HG02588 (cell line): ENCODE data around the gene CERK.
"Not testable (repeated sequence)": the region's sequence is repeated elsewhere in the genome, so short reads cannot be mapped to it uniquely, and the experiment has no call there.

Experiments used
- ATAC-seq: cut with Tn5 transposase; IDR thresholded peaks from one replicate; pipeline ENCODE4 v1.9.1; 2021; ENCODE audit warnings: mild to moderate bottlenecking, moderate library complexity; ENCODE audit not compliant: unreplicated experiment

Gene CERK

DNA sequence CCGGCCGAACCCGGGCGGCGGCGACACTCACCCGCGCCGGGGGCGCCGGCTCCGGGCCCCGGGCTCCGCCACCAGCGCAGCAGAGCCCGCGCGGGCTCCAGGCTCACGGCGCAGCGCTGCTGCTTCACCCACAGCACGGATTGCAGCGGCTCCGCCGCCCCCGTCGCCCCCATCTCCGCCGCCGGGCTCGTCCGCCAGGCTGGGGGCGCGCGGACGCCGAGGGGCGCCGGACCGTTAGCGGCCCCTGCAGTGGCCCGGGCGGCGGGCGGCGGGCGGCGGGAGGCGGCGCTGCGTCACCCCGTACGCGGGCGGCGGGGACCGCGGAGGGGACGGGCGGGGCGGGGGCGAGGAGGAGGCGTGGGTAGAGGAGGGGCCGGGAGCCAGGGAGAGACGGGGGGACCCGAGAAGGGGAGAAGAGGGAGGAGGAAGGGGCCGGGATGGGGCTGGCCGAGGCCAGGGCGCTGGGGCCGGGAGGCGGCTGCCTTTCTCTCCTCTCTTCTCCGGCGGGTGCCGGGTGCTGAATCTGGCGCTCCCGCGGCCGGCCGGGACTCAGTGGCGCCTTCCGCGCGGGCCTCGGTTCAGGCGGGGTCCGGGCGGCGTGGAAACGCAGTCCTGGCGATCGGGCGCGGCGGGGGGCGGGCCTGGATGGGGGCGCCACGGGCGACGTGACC, at the start of gene CERK:
Gene CERK, minus strand, starts transcription at position 277 of the 671 bp plus-strand sequence. Its CDS starts 104 bp downstream, at position 173.
- peak; percentile 60 for ATAC-seq

- no peak for ATAC-seq
Observed at GRCh38 chr22:46783721-46784120, 45.7 kb upstream of the CERK start.

- ATAC-seq = not testable (repeated sequence)
Observed at GRCh38 chr22:46782200-46782599, 44.1 kb upstream of the CERK start.

- ATAC-seq = no peak
Observed at GRCh38 chr22:46781291-46781690, 43.2 kb upstream of the CERK start.

- no peak for ATAC-seq
Observed at GRCh38 chr22:46780453-46780852, 42.4 kb upstream of the CERK start.

- no peak for ATAC-seq
Observed at GRCh38 chr22:46779651-46780050, 41.6 kb upstream of the CERK start.

DNA sequence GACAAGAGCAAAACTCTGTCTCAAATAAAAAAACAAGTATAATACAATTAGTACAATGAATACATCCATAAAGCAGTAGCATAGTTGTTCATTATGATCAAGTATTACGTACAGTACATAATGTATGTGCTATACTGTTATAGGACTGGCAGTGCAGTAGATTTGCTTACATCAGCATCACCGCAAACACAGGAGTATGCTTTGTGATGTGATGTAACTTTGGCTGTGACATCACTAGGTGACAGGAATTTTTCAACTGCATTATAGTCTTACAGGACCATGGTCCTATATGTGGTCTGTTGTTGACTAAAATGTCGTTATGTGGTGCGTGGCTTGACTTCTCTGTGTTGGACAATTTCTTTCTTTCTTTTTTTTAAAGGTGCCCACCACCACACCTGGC, 41.0 kb upstream of the CERK start:
- no peak for ATAC-seq

DNA sequence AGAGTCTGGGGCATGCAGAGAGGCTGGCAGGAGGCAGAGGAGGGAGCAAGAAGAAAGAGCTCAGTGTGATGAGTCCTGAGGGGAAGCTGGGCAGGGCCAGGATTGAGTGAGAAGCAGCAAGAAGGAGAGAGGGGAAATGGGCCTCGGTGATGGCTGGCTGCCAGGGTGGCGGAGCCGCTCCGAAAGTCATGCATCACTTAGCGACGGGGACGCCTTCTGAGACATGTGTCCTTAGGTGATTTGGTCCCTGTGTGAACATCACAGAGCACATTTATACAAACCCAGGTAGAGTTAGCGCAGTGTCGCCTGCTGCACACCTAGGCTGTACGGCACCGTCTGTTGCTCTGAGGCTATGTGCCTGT, 39.5 kb upstream of the CERK start:
- ATAC-seq = no peak

- no peak for ATAC-seq
Observed at GRCh38 chr22:46776876-46777608, 39.0 kb upstream of the CERK start.

- no peak for ATAC-seq
Observed at GRCh38 chr22:46775850-46776826, 38.1 kb upstream of the CERK start.

GRCh38 chr22:46774980-46775849, 37.2 kb upstream of the CERK start:
- no peak for ATAC-seq

GRCh38 chr22:46774253-46774979, 36.4 kb upstream of the CERK start:
- ATAC-seq = peak; percentile 35

DNA sequence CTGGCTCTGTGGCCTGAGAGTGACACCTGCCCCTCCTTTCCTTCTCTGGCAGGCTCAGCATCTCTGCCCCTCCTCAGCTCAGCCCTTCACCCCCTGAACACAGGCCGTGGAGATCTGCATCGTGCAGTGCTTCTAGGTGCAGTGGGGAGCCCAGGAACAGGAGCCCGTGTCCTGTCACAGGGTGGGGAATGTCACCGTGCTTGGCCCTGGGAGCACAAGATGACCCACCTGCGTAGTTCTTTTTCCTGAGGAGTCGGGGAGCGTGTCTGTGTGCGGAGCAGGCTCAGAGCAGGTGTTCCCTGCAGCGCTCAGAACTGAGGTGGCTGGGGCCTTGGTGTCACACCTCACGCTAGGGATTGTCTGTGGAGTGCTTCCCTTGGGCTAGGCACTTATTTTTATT, 35.0 kb upstream of the CERK start:
- no peak for ATAC-seq

DNA sequence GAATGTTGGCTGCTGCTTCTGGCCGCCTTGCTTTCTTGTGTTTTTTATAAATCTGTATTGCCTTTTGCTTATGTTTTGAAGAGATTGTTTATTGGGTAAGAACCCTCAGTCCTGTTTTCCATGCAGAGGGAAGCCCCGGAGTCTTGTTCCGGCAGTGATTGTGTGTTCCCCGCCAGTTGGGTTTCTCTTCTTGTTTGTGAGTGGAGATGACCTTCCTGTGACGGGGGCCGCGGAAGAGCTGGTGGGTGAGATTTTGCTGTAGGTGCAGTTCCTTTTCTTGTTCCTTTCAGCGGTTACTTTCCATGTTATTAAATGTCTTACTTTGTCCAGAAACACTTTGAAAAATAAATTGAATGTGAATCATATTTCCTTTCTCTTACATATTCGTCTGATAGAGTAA, 32.7 kb upstream of the CERK start:
- ATAC-seq = no peak

DNA sequence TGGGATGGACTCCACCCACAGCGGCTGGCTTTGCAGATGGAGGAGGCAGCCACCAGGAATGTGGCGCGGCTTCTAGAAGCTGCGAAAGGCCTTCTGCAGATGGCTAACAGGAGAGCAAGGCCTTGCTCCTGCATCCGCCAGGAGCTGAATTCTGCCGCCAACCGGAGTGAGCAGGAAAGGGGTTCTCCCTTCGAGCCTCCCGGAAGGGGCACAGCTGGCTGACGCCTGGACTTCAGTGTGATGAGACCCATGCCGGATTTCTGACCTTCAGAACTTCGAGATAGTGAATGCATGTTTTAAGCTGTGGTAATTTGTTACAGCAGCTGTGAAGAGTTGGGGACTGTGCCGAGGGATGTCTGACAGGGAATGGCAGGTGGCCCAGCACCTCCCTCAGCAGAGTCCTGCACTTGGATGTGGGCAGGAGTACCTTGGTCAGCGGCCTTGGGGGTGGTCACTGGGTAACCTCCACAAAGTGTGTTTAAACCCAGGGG, 32.1 kb upstream of the CERK start:
- no peak for ATAC-seq

- no peak for ATAC-seq
Observed at GRCh38 chr22:46769706-46770105, 31.7 kb upstream of the CERK start.

DNA sequence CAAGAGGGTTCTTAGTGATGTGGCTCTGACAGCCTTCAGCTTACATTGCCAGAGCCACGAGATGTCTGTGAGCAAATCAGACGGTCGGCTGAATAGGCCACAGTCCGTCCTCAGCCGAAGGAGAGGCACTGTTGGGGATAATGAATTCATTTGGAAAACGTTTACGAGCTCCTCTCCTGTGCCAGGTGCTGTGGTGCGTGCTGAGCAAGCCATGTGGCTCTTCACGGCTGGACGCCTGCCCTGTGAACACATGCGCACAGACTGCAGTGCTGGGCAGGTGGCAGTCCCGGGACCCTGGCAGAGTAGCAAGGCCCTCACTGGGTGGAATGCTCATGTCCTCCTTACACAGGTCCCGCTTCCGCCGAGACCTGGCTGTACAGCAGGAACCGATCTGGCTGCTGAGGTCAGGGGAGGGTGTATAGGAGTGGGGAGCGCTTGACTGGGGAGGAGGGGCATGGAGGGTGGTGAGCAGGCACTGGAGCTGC, 31.2 kb upstream of the CERK start:
- ATAC-seq = no peak

GRCh38 chr22:46767249-46767985, 29.4 kb upstream of the CERK start:
- no peak for ATAC-seq

DNA sequence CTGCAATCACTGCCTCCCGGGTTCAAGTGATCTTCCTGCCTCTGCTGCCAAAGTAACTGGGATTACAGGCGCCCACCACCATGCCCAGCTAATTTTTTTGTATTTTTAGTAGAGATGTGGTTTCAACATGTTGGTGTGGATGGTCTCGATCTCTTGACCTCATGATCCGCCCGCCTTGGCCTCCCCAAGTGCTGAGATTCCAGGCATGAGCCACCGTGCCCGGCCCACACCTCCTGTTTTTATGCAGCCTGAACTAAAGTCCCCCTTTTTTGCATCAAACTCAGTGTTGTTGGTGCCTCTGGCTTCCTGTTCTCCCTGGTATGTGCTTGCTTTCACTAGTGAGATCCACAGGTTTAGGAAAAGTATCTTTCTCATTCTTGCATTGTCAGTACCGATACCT, 28.6 kb upstream of the CERK start:
- ATAC-seq = no peak
